AG04450 (cell line): ENCODE measurements around the gene CD80. TPM values are rescaled to one million over a fixed set of nuclear protein-coding genes. Genes with fewer than 3 reads are reported as not detected.
"Not testable (repeated sequence)": the region's sequence is repeated elsewhere in the genome, so short reads cannot be mapped to it uniquely, and the experiment has no call there.

Source experiments
- CTCF ChIA-PET: fragments of 300-600, 350-600 bp; formaldehyde crosslinking; extraction: SDS; loops from one replicate; lab custom pipeline; 2022; ENCODE audit warnings: antibody characterized with exemption, inconsistent platforms; lab: Charles Lee
- POLR2A ChIA-PET: fragments of 350-600 bp; formaldehyde crosslinking; extraction: SDS; loops from one replicate; lab custom pipeline; 2021; ENCODE audit warnings: antibody characterized with exemption, inconsistent platforms; lab: Yijun Ruan, JAX
- DNase-seq: peaks from one replicate; pipeline ENCODE4 v3.0.0-alpha.2; 2011; ENCODE audit warnings: low read depth, low spot score
- H3K27ac ChIP-seq: one replicate; pipeline ENCODE4 v1.5.1; 2012; ENCODE audit warnings: low read depth, low read length, control low read depth
- H3K27me3 ChIP-seq: one replicate; pipeline ENCODE4 v1.6.0; 2012; ENCODE audit warnings: low read length; ENCODE audit not compliant: control insufficient read depth, insufficient read depth
- H3K4me3 ChIP-seq: 2 replicates; pipeline ENCODE4 v1.5.1; 2011; ENCODE audit warnings: mild to moderate bottlenecking, low read depth, low read length, control low read depth
- H3K9me3 ChIP-seq: 2 replicates; pipeline ENCODE4 v1.5.1; 2012; ENCODE audit warnings: low read length; ENCODE audit not compliant: control insufficient read depth, insufficient read depth
- CTCF ChIP-seq: IDR thresholded peaks from 2 replicates; pipeline ENCODE4 v1.5.1; 2011; ENCODE audit warnings: low read depth, low read length, control low read depth, inconsistent platforms
- polyA plus RNA-seq: library from polyadenylated mRNA; depleted of rRNA; stranded (reverse); fragments of >200 nt; gene quantifications from 2 replicates; pipeline ENCODE4 v1.2.3, GENCODE V29; 2011

The CD80 gene
- polyA plus RNA-seq, 1 experiment: not detected

DNA sequence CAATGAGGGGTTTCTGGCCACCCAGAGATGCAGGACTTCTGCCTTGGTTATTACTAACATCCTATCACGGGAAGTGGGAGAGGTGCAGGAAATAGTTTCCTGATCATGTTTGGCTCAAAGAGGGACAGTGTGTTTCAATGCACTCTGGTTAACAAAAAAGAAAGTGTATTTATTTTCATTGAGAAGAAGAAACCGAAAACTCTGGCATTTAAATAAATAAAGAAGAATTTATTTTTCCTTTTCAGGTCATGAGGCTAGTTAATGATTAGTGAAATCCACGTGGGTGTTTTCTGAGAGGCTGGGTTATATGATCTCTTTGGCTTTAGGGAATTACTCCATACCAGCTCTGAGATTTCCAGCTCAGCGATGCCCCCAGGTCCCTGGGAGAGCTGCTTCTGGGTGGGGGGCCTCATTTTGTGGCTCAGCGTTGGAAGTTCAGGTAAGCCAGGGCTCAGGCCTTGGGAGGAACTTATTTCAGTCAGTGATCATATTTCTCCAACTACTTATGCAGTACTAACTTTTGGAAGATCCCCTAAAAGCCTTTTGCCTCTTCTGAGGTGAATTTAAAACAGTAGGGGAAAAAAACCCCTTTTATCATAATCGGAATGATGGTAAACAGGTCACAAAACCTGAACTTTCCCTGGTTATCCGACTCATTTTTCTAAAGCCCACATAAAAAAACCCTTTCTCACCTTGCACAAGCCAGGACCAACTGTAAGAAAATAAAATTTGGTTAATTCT lies 38.3 kb upstream of the CD80 start, which contains the start of gene PLA1A:
PLA1A (plus strand) TSS at position 338 of the 741 bp plus-strand sequence; CDS start at position 367, 29 bp downstream.
- CTCF ChIA-PET: interaction anchor here (0.8 kb wide), 1 partner anchor 27 kb away, joined by 3 read pairs; no protein-coding TSS in a partner anchor
- POLR2A ChIA-PET: no interaction called here
- TF ChIP-seq CTCF: no peak
- no peak for DNase-seq
- H3K27me3 ChIP-seq: peaks cover 16% of the 10 kb centered on the region
- H3K4me3 ChIP-seq: no peak within 1 kb of the TSS
- no peaks in the 10 kb centered on the region for H3K9me3 ChIP-seq
- H3K27ac ChIP-seq: no peak within 1 kb of the TSS

DNA sequence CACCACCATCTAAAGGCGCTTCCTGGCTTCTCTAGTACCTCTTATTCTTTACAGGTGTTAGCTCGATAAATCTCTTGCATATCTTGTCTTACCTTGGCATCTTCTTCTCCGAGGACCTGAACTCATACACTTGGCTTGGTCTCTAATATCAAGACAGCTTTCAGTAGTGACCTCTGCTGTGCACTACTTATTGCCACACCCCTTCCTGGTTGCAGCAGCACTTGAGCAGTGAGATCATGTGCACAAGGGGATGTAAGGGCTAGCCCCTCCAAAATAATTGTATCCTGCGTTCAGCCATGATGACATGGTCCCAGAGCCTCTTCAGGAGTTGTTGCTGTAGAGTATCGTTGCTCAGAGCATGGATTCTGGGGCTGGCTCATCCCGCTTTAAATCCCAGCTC lies 37.0 kb upstream of the CD80 start:
- DNase-seq: no peak
- Histone ChIP-seq H3K9me3 (no peaks in the 10 kb centered on the region), H3K27me3 (peaks cover 23% of the 10 kb centered on the region), H3K4me3 (no peak overlapping the region), H3K27ac (no peak overlapping the region)
- TF ChIP-seq CTCF: no peak
- CTCF ChIA-PET: no interaction called here
- POLR2A ChIA-PET: no interaction called here

DNA sequence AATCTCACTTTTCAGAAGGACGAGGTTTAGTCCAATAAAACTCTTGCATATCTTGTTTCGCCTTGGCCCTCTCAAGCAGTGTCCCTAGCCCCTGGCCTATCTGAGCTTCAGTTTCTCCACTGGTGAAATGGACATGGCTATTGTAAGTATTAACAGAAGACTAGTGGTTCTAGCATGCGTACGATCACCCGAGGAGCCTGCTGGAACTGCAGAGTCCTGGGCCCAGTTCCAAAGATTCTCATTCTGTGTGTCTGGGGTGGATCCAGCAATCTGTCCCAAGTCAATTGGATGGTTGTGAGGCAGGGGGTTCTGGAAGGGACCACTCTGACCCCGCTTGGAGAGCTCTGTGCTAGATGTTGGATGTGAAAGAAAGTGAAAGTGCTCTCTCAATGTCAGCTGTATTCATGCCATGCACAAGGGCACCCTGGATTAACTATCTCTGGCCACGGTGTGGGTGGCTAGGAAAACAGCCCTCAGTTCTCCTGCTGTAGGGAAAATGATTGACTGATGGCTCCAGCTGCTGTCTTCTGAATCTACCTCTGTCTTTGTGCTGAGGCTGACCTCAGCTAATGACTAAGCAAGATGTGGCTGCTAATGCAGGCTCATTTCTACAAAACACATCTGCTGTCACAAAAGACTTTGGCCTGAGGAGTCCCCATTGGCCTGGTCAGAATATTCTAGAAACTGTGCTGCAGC lies 36.4 kb upstream of the CD80 start:
- CTCF ChIA-PET: no interaction called here
- no peak for DNase-seq

DNA sequence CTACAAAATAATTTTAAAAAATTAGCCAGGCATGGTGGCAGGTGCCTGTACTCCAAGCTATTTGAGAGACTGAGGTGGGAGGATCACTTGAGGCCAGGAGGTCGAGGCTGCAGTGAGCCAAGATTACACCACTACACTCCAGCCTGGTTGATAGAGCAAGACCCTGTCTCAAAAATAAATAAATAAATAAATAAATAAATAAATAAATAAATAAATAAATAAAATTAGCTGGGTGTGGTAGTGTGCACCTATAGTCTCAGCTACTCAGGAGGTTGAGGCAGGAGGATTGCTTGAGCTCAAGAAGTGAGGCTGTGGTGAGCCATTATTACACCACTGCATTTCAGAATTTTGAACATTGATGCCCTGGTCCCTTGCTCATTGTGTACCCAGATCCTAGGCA lies 35.5 kb upstream of the CD80 start:
- H3K4me3 ChIP-seq, CTCF ChIA-PET, H3K27ac ChIP-seq, DNase-seq, H3K9me3 ChIP-seq, POLR2A ChIA-PET: not testable (repeated sequence)
- peaks cover 29% of the 10 kb centered on the region for H3K27me3 ChIP-seq

More for the DNA sequence above, 36.4 kb upstream of the CD80 start:
- TF ChIP-seq CTCF: no peak
- Histone ChIP-seq H3K9me3 (peaks cover under 1% of the 10 kb centered on the region; the same call in 1 of the 2 replicates), H3K4me3 (no peak overlapping the region), H3K27ac (no peak overlapping the region), H3K27me3 (peaks cover 26% of the 10 kb centered on the region)
- POLR2A ChIA-PET: no interaction called here

- no peak for TF ChIP-seq CTCF
- DNase-seq: no peak
- peaks cover 34% of the 10 kb centered on the region for H3K27me3 ChIP-seq
- H3K27ac ChIP-seq: no peak overlapping the region
- H3K4me3 ChIP-seq: no peak overlapping the region
- ChIA-PET CTCF (no interaction called here), POLR2A (no interaction called here)
- H3K9me3 ChIP-seq: peaks cover 7% of the 10 kb centered on the region; the same call in 1 of the 2 replicates
These were observed 34.7 kb upstream of the CD80 start for GRCh38 chr3:119594066-119594465.
